SU-DHL-6 (cell line): ENCODE measurements around the gene DDB1.

Experiments used
- CTCF ChIP-seq: fragments of 200-600 bp; sonication (generic); IDR thresholded peaks from one replicate; pipeline ENCODE4 v1.5.1; 2017; ENCODE audit warnings: antibody characterized with exemption, mild to moderate bottlenecking, low read length, moderate library complexity; ENCODE audit not compliant: insufficient read depth, poor library complexity, severe bottlenecking
- EZH2phosphoT487 ChIP-seq: fragments of 200-600 bp; sonication (generic), shearing (Covaris generic); conservative IDR thresholded peaks from 2 replicates; pipeline ENCODE4 v1.6.1; 2018; ENCODE audit warnings: mild to moderate bottlenecking, antibody characterized with exemption, low read length, moderate library complexity, mixed read lengths

- TF ChIP-seq CTCF = no peak
- TF ChIP-seq EZH2phosphoT487 = no peak
Observed at GRCh38 chr11:61272731-61273130, 60.2 kb downstream of the DDB1 start.
